Superior temporal gyrus (tissue), 1 donor: ENCODE measurements around the gene LVRN.
A peak's percentile ranks its signal among the peaks of the same experiment; 100 is the strongest.

Experiments
- DNase-seq: peaks from one replicate; pipeline ENCODE4 v3.0.0-alpha.2; 2016; ENCODE audit errors: extremely low spot score

LVRN gene

DNA sequence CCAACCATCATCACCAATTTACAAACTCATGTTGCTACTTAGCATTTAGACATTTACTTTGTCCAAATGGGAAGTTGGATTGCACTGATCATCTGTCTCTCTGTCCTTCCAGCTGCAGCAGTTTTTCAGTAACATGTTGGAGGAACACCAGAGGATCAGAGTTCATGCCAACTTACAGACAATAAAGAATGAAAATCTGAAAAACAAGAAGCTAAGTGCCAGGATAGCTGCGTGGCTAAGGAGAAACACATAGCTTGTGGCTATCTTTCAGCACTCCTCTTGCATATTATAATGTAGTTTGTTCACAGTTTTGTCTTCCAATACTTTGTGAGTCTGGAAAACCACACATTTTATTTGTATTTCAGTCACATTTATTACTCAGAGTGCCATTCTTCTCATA is 63.6 kb downstream of the LVRN start:
- DNase-seq: peak; percentile 50

DNA sequence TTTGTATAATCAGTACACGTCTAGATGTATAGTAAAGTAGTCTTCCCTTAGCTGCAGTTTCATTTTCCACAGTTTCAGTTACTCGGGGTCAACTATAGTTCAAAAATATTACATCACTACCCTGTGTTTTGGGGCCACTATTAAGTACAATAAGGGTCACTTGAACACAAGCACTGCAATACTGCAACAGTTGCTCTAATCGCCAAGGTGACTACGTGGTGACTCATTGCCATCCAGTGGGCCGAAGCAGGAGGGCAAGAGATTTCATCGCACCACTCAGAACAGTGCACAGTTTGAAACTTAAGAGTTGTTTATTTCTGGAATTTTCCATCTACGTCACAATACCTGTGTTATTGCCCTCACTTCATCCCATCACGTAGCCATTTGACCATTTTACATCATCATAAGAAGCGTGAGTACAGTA is 69.8 kb downstream of the LVRN start, which contains the start of gene ARL14EPL:
TSS of gene ARL14EPL (plus strand) at position 379 of the 424 bp plus-strand sequence. CDS start 18,994 bp downstream, outside the sequence.
- DNase-seq: no peak

DNA sequence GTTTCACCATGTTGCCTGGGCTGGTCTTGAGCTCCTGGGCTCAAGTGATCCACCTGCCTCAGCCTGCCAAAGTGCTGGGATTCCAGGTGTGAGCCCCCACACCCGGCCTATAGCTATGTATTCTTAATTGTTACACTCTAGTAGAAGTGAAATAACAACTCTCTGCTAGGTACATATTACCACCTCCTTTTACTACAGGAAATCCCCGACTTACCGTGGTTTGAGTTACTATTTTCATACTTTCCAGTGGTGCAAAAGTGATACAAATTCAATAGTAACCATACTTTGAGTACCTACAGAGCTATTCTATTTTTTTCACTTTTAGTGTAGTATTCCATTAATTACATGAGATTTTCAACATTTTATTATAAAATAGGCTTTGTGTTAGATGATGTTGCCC is 70.7 kb downstream of the LVRN start:
- DNase-seq: no peak

DNA sequence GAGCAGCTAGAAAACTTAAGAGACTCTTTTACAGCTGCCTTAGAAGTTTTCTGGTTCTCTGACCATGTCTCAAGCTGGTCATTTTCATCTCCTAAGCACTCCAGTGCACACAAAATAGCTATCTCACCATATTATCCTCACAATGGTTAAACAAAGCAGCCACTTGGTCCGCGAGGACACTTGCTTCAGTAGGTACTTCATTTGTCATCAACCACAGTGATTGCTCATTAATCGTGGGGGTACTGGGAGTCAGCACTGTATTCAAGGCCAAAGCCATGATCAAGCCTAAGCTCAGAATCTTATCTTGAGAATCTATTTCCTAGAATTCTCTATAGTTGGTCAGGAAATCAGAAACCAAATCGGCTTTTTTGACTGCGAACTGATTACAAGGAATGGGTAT is 72.8 kb downstream of the LVRN start:
- no peak for DNase-seq

DNA sequence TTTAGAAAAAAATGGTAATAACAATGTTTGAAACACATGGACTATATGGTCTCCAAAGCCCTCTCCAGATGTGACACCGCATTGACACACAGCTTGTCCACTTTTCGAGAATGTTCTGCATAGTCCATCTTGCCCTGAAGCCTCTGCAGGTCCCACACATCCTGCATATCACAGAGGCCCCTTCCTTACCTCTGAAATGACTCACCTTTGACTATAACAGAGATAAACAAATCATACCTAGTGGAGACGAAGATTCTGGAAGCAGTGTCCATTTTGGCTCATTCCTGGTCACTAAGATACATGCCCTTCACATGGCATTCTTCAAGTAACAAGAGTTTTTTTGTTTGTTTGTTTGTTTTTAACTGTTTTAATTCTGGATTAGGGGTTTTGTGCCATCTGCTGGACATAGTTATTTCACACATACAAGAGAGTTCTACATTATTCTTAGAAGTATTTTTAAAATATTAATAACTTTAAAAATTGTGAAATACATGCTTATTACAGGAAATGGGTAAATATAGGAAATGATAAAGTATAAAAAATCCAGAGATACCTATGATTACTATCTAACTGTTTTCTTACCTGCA is 75.1 kb downstream of the LVRN start:
- DNase-seq: no peak

DNA sequence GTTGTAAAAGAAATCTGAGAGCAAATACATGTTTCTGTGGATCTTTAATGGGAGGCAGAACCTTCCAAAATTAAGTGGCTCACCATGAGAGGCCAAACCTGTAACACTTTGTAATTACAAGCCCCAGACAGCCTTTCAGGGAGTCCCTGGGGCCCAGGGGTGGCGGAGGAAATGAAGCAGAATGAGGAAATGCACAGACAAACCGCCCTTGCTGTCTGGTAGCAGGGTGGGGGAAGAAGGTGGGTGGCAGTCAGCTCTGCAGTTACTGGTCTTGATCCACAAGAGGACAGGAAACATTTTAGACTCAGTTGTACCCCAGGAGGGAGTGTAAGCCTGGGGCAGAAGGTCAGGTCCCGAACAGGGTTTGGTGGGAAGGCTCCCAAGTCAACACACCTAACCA is 76.5 kb downstream of the LVRN start:
- DNase-seq: no peak

DNA sequence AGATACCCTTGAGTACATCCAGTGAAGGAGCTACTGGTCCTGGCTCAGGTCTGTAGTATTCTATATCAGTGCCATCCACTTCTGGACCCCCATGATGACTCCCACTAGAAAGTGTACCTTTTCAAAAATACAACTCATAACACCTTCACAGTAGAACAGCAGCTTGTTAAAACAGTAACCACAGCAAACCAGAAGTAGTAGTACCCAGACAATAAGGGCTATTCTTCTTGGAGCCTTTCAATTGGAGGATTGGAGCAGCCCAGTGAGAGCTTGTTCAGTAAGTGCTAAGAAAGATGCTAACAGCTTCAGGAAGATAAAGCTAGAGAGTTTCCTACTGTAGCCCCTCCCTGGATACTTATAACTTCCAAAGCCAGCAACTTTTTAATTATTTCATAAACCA is 80.1 kb downstream of the LVRN start:
- no peak for DNase-seq

DNA sequence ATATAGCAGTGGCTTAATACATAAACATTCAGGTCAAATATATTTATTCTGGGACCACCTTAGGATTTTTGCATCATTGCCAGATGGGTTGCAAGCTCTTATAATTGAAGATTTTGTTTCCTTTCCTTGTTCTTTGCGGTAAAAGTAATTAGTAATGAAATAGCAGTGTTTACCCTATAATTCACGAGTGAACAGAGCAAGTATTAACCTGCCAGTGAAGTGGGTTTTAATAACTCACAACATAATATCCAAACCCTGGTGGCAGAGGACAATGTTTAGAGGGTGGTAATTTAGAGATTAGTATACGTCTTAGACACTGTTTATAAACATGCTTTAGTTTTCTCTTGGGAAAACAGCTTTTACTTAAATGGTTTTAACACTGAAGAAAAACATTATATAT is 81.8 kb downstream of the LVRN start:
- no peak for DNase-seq

DNA sequence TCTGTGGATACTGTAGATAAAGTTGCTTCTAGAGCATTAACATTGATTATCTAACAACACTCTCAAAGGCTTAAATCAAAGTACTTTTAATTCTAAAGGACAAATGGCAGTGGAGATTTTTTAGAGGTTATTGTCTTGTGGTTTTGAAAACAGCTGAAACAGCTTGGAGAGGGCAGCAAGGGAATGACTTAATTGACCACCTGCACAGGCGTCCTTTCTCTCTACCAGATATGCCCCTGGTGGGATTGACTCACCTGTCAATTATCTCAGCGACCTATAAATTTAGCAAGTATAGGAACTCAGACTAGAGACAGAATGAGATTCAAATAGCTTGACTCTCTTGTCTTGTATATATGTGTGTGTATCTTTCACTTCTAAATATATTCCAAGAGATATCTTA is 83.5 kb downstream of the LVRN start:
- no peak for DNase-seq

DNA sequence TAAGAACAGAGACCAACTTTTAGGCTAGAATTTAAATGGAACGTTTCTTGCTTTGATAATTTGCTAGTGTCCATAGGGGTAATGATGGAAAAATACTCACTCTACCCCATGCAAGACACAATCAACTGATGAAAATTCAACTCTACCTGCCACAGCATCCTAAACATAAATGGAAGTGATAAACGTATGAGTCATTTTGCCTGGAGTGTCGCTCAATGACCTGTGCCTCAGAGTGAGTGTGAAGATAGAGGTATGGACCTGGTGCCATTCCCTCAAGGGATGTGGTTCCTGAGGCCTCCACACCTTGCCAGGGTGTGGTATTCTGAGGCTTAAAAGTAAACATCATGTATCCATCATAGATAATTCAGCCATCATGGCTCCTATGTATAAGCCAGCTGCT is 84.0 kb downstream of the LVRN start:
- no peak for DNase-seq

DNA sequence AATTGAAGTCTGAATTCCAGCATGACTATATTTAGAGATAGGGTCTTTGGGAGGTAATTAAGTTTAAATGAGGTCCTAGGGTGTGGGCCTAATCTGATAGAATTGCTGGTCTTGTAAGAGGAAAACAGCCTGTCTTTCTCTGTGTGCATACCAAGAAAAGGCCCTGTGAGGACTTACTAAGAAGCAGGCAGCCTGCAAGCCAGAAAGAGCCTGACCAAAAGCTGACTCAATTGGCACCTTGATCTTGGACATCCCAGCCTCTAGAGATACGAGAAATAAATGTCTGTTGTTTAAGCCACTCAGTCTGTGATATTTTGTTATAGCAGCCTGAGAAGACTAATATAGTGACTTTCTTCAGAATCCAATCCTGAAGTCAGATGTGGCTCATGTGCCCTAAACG is 84.5 kb downstream of the LVRN start:
- no peak for DNase-seq

DNA sequence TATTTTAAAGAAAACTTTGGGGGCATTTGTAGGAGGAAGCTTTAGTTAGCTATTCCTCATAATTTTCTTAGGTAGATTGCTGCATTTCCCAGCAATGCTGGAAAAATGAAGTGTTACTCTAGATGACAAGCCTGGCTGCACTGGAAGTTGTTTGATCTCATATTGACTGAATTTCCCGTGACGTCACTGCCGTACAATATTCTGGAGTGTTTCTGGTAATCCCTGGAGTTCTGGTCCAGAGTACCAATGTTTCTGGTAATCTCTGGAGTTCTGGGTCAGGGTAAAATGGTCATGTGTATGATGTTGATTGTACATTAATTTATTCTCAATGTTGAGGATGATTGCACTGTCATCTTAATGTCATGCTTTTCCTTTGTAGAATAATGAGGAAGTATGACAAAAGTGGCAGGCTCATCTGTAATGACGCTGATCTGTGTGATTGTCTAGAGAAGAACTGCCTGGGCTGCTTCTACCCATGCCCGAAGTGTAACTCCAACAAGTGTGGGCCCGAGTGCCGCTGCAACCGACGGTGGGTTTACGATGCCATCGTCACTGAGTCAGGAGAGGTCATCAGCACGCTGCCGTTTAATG is 96.2 kb downstream of the LVRN start:
- DNase-seq: no peak

DNA sequence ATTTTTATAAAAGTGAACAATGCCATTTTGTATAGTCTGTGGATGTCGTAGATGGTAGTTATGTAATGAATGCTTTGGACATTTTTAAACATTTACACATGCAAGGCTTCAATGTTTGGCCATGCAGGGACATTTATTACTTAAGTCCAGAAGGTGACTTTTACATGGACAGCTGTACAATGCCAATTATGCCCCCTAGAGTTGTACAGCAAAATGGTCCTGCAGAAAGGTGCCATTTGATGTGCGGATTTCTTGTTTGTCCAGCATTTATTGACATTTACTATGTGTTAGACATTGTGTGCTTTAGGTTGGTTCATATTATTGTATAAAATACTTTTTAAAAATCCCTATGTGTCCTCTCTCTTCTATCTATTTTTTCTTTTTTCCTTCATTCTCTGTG is 100.1 kb downstream of the LVRN start:
- no peak for DNase-seq

DNA sequence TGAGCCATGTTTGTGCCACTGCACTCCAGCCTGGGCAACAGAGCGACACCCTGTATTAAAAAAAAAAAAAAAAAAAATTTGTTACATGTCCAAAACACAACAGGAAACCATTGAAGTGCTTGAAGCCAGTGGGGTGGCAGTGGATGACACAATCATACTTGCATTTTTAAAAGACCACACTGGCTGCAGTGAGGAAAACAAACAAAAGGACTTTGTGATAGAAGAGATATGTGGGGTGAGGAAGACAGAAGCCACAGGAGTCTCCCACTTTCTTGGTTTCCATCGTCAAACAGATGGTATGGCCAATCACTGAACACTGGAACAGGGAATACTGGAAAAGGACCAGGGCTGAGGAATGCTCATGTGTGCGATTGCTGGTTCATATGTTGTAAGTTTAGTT is 101.7 kb downstream of the LVRN start:
- DNase-seq: no peak

DNA sequence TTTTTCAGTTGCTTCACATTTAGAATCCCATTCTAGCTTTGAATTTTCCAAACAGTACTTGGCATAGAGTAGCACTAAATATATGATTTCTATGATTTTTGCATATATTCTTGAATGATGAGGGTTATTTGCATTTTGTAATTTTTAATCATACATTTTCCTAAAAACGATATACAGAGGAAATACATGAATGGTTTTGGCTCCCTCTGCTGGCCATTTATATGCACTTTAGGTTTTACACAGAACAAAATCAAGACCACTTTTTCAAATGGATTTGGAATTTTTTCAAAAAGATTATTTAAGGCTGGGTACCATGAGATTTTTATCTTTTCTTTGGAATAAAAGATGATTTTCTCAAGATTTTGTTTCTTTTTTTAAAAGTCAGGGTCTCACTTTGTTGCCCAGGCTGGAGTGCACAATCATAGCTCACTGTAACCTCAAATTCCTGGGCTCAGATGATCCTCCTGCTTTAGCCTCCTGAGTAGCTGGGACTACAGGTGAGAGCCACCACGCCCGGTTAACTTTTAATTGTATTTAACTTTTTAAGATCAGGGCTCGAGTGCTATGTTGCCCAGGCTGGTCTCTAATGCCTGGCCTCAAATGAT is 105.9 kb downstream of the LVRN start:
- peak; percentile 90 for DNase-seq

DNA sequence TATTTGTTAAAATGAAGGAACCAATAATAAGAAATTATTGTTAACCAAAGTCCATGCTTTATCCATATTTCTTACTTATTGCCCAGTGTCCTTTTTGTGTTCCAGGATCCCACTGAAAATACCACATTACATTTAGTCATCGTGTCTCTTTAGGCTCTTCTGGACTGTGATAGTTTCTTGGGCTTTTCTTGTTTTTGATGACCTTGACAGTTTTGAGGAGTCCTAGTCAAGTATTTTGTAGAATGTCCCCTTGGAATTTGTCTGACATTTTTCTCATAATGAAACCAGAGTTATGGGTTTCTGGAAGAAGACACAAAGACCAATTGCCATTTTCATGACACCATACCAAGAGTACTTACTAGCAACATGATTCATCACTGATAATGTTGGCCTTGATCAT is 108.9 kb downstream of the LVRN start:
- no peak for DNase-seq

DNA sequence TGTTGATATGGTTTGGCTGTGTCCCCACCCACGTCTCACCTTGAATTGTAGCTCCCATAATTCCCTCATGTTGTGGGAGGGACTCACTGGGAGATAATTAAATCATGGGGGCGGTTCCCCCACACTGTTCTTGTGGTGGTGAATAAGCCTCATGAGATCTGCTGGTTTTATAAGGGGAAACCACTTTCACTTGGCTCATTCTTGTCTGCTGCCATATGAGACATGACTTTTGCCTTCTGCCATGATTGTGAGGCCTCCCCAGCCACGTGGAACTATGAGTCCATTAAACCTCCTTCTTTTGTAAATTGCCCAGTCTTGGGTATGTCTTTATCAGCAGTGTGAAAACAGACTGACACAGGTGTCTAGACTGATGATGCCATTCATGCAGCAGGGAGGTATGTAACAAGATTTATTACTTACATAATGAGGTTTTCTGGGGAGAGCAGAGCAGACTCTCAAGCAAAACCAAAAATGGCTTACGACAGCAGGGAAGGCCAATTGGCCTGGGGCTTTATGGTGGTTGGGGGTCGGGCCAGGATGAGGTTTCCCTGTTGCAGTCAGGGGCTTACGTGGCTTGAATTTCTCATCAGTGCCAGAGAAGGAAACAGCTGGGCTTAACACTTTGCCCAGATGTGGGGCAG is 113.0 kb downstream of the LVRN start:
- no peak for DNase-seq

DNA sequence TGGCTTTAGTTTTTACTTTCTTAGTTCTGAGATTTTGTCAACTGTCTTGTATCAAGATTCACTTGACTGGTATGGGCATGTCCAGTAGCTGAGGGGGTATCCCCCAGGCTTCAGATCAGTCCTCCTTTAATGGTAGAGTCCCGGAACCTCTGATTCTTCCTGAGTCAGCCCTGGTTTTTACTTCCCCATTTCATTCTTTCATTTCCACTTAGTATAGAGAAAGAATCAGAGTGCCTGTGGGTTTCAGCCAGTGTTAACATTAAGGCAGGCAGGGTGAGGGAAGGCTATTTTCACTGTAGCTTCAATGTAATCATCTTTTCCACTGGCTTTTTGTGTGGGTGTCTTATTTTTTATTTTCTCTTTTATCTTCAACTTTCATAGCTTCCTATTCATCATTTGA is 114.2 kb downstream of the LVRN start:
- DNase-seq: peak; percentile 15
